ENCODE data around the gene GIN1. TPM values are rescaled to one million over a fixed set of nuclear protein-coding genes. Genes with fewer than 3 reads are reported as not detected.

Gene GIN1
- total RNA-seq, 1 donor from 2014 or later, result 5.4 TPM

DNA sequence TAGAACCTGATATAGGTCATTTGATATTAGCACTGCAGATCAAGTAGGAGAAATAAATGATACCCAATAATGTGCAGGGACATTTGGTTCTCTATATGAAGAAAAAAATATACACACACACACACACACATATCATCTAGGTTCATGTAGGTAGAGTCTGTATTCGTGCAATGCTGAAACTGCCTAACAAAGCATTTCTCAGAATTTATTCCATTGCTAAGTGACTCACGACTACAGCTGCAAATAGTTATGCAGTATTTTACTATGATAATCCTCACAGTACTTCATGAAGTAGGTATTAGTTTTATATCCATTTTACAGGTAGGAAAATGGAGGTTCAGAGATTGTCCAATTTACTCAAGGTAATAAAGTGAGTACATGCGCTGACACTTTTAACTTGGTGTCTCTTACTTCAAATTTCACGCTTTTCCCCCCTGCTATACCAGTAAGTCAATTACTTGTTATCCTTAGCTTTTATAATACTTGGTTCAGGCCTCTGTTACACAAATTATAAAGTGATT is 2.4 kb downstream of the GIN1 start:
- DNase-seq (ENCODE audit: low read depth), result no peak
- no peaks in the 10 kb centered on the region for H3K27me3 ChIP-seq (ENCODE audit: insufficient read depth, low read length)
- H2AFZ ChIP-seq (ENCODE audit: low read depth, low read length), result no peak overlapping the region
- no peak overlapping the region for H3K27ac ChIP-seq (ENCODE audit: low read depth, low read length)
- TF ChIP-seq, protein P1, sequence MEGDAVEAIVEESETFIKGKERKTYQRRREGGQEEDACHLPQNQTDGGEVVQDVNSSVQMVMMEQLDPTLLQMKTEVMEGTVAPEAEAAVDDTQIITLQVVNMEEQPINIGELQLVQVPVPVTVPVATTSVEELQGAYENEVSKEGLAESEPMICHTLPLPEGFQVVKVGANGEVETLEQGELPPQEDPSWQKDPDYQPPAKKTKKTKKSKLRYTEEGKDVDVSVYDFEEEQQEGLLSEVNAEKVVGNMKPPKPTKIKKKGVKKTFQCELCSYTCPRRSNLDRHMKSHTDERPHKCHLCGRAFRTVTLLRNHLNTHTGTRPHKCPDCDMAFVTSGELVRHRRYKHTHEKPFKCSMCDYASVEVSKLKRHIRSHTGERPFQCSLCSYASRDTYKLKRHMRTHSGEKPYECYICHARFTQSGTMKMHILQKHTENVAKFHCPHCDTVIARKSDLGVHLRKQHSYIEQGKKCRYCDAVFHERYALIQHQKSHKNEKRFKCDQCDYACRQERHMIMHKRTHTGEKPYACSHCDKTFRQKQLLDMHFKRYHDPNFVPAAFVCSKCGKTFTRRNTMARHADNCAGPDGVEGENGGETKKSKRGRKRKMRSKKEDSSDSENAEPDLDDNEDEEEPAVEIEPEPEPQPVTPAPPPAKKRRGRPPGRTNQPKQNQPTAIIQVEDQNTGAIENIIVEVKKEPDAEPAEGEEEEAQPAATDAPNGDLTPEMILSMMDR (IDR thresholded peaks at IDR 0.05; ENCODE audit: insufficient read depth, low read depth, low read length), result no peak
- TF ChIP-seq EZH2 (IDR thresholded peaks at IDR 0.05; ENCODE audit: insufficient read depth, low read length), result no peak
- H3K4me1 Mint-ChIP-seq (ENCODE audit: low read depth, unreplicated experiment), result peaks cover 7% of the 10 kb centered on the region
- no peaks in the 10 kb centered on the region for H3K27me3 Mint-ChIP-seq (ENCODE audit: low read depth, unreplicated experiment)
- no peak overlapping the region for H3K4me3 Mint-ChIP-seq (ENCODE audit: unreplicated experiment)
- no peaks in the 10 kb centered on the region for H3K36me3 Mint-ChIP-seq (ENCODE audit: low read depth, unreplicated experiment)
- H3K4me2 ChIP-seq (ENCODE audit: low read length), result no peak overlapping the region
- no peak overlapping the region for H3K27ac Mint-ChIP-seq (ENCODE audit: unreplicated experiment)
- no peak for FAIRE-seq
- H3K9me3 ChIP-seq (ENCODE audit: insufficient read depth, low read depth, low read length), result no peaks in the 10 kb centered on the region
- no peaks in the 10 kb centered on the region for H3K9me3 Mint-ChIP-seq (ENCODE audit: unreplicated experiment)
- peaks cover 6% of the 10 kb centered on the region for H4K20me1 ChIP-seq (ENCODE audit: insufficient read depth, low read length)
- no peaks in the 10 kb centered on the region for H3K4me1 ChIP-seq (ENCODE audit: insufficient read depth, low read length)
- H3K36me3 ChIP-seq (ENCODE audit: insufficient read depth, low read length), result no peaks in the 10 kb centered on the region
- no peak overlapping the region for H3K4me3 ChIP-seq (ENCODE audit: insufficient read depth, low read depth, low read length)
- no peak overlapping the region for H3K9ac ChIP-seq (ENCODE audit: low read length)
- H3K79me2 ChIP-seq (ENCODE audit: insufficient read depth, low read length), result peaks cover 43% of the 10 kb centered on the region

GRCh38 chr5:103114440-103114839 is 5.5 kb downstream of the GIN1 start:
- no peaks in the 10 kb centered on the region for H3K27me3 ChIP-seq (ENCODE audit: insufficient read depth, low read length)
- H3K36me3 ChIP-seq (ENCODE audit: insufficient read depth, low read length), result no peaks in the 10 kb centered on the region
- H3K36me3 Mint-ChIP-seq (ENCODE audit: low read depth, unreplicated experiment), result no peaks in the 10 kb centered on the region
- no peaks in the 10 kb centered on the region for H3K27me3 Mint-ChIP-seq (ENCODE audit: low read depth, unreplicated experiment)
- peaks cover 18% of the 10 kb centered on the region for H3K79me2 ChIP-seq (ENCODE audit: insufficient read depth, low read length)
- no peak overlapping the region for H3K4me3 Mint-ChIP-seq (ENCODE audit: unreplicated experiment)
- peak overlapping the region; percentile 16 for H3K4me2 ChIP-seq (ENCODE audit: low read length)
- peak; percentile 23 for FAIRE-seq
- no peak overlapping the region for H3K4me3 ChIP-seq (ENCODE audit: insufficient read depth, low read depth, low read length)
- H3K4me1 ChIP-seq (ENCODE audit: insufficient read depth, low read length), result no peaks in the 10 kb centered on the region
- H3K4me1 Mint-ChIP-seq (ENCODE audit: low read depth, unreplicated experiment), result no peaks in the 10 kb centered on the region
- DNase-seq (ENCODE audit: low read depth), result peak; percentile 46
- H4K20me1 ChIP-seq (ENCODE audit: insufficient read depth, low read length), result no peaks in the 10 kb centered on the region
- H3K27ac ChIP-seq (ENCODE audit: low read depth, low read length), result no peak overlapping the region
- H3K9me3 Mint-ChIP-seq (ENCODE audit: unreplicated experiment), result peaks cover 3% of the 10 kb centered on the region
- no peak overlapping the region for H2AFZ ChIP-seq (ENCODE audit: low read depth, low read length)
- H3K27ac Mint-ChIP-seq (ENCODE audit: unreplicated experiment), result no peak overlapping the region
- no peaks in the 10 kb centered on the region for H3K9me3 ChIP-seq (ENCODE audit: insufficient read depth, low read depth, low read length)
- no peak for TF ChIP-seq EZH2 (IDR thresholded peaks at IDR 0.05; ENCODE audit: insufficient read depth, low read length)
- TF ChIP-seq, protein P1 (IDR thresholded peaks at IDR 0.05; ENCODE audit: insufficient read depth, low read depth, low read length), result no peak
- H3K9ac ChIP-seq (ENCODE audit: low read length), result no peak overlapping the region

DNA sequence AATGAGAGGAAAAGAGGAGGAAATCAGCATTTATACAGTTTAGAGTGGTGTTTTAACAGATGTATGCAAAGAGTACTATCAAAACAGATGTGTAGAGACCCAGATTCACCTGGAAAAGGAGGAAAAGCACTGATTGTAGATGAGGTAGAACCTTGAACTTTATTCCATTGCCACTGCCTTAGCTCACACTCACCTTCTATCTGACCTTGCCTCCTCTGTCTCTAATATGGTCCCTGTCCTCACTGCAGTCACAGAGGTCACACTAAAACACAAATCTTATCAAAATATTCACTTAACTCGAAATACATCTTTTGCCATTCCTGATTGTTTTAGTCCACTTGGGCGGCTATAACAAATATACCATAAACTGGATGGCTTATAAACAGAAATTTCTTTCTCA is 7.0 kb downstream of the GIN1 start:
- no peaks in the 10 kb centered on the region for H3K27me3 Mint-ChIP-seq (ENCODE audit: low read depth, unreplicated experiment)
- peaks cover 13% of the 10 kb centered on the region for H3K79me2 ChIP-seq (ENCODE audit: insufficient read depth, low read length)
- no peak overlapping the region for H2AFZ ChIP-seq (ENCODE audit: low read depth, low read length)
- H3K27ac Mint-ChIP-seq (ENCODE audit: unreplicated experiment), result no peak overlapping the region
- H3K27ac ChIP-seq (ENCODE audit: low read depth, low read length), result no peak overlapping the region
- no peaks in the 10 kb centered on the region for H3K27me3 ChIP-seq (ENCODE audit: insufficient read depth, low read length)
- no peaks in the 10 kb centered on the region for H3K36me3 Mint-ChIP-seq (ENCODE audit: low read depth, unreplicated experiment)
- H3K4me3 ChIP-seq (ENCODE audit: insufficient read depth, low read depth, low read length), result no peak overlapping the region
- TF ChIP-seq EZH2 (IDR thresholded peaks at IDR 0.05; ENCODE audit: insufficient read depth, low read length), result no peak
- TF ChIP-seq, protein P1 (IDR thresholded peaks at IDR 0.05; ENCODE audit: insufficient read depth, low read depth, low read length), result no peak
- H3K4me1 Mint-ChIP-seq (ENCODE audit: low read depth, unreplicated experiment), result no peaks in the 10 kb centered on the region
- no peaks in the 10 kb centered on the region for H3K4me1 ChIP-seq (ENCODE audit: insufficient read depth, low read length)
- FAIRE-seq, result no peak
- no peak for DNase-seq (ENCODE audit: low read depth)
- no peak overlapping the region for H3K9ac ChIP-seq (ENCODE audit: low read length)
- H3K4me3 Mint-ChIP-seq (ENCODE audit: unreplicated experiment), result no peak overlapping the region
- H3K9me3 Mint-ChIP-seq (ENCODE audit: unreplicated experiment), result peaks cover 3% of the 10 kb centered on the region
- H3K36me3 ChIP-seq (ENCODE audit: insufficient read depth, low read length), result no peaks in the 10 kb centered on the region
- H3K9me3 ChIP-seq (ENCODE audit: insufficient read depth, low read depth, low read length), result no peaks in the 10 kb centered on the region
- H4K20me1 ChIP-seq (ENCODE audit: insufficient read depth, low read length), result no peaks in the 10 kb centered on the region
- H3K4me2 ChIP-seq (ENCODE audit: low read length), result no peak overlapping the region

All from astrocyte (in vitro differentiated cells and primary cell).